NCI-H69 (cell line): ENCODE results near the gene MN1.
"Not testable (repeated sequence)": the region's sequence is repeated elsewhere in the genome, so short reads cannot be mapped to it uniquely, and the experiment has no call there.

Experiments
- DNase-seq: peaks from one replicate; lab custom pipeline; 2025; lab: John Stamatoyannopoulos, UW

The MN1 gene

DNA sequence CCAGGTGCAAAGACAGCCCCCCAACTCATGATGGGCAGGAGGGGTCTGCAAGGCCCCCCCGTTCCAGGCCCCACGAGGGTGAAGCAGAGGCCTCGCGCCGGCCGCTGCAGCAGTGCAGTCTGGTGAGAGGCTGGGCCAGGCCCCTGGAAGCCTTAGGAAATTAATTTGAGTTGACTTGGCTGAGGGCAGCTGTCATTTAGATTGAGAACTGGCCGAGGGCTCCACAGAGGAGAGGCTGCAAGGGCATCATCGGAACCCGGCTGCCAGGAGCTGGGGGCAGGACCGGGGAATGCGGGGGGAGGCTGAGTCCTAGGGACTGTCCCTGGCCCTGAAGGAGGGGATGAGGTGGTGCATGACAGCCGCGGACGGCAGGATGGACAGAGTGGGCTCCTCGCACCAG is 39.9 kb downstream of the MN1 start:
- no peak for DNase-seq

GRCh38 chr22:27761000-27761399 is 40.6 kb downstream of the MN1 start:
- DNase-seq = no peak

GRCh38 chr22:27760474-27760873 is 41.1 kb downstream of the MN1 start:
- no peak for DNase-seq

GRCh38 chr22:27757928-27758525 is 43.5 kb downstream of the MN1 start:
- no peak for DNase-seq

DNA sequence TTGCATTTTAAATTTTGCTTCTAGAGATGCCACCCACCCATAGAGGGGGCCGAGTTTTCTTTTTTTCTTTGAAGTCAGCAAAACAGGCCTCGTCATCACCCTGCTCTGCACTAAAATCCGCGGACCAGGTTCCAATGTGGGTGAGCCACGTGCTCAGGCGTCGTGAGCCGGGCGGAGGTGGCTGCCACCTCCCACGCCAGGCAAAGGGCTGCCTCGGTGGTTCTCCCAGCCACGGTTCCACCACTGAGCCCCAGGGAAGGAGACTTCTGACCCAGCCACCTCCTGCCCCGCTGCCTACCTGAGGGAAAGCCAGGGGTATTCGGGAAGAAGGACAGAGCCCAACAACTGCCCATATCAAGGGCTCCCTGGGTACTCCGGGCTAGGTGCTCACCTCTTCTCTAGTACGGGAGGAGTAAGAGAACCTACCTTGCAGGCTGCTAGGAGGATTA is 45.3 kb downstream of the MN1 start:
- DNase-seq = no peak

DNA sequence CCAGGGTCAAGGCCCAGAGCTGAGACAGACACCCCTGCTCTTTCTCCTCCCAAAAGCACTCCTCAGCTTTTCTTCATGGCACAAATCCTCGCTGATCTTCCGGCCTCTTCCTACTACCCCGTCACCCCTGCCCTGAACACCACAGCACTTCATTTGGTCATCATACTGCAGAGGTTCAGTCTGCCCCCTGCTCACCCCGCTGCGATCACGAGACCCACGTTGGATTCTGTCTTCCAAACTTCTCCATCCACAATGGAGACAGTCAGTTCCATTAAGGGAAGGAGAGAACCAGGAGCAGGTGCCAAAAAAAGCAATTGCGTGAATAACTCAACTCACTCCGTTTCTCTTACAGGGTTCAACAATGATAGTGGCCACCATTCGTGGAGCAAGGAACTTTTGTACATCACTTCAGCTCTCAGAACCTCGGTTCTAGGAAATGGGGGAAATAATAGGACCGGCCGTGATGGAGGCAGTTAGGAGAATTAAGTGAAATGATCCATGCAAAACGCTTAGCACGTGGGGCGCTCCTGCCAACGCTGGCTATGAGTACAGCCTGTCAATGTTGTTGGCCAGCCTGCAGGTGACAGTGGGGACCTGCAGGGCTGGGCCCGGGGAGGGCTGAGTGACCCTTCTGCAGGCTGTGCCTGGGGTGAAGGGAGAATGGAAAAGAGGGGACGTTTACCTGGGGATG is 45.9 kb downstream of the MN1 start:
- DNase-seq = peak; percentile 41

- DNase-seq = no peak
Measured at GRCh38 chr22:27754888-27755480, 46.6 kb downstream of the MN1 start.

- peak; percentile 77 for DNase-seq
Measured at GRCh38 chr22:27754247-27754887, 47.2 kb downstream of the MN1 start.

GRCh38 chr22:27752771-27753170 is 48.8 kb downstream of the MN1 start:
- DNase-seq = no peak

DNA sequence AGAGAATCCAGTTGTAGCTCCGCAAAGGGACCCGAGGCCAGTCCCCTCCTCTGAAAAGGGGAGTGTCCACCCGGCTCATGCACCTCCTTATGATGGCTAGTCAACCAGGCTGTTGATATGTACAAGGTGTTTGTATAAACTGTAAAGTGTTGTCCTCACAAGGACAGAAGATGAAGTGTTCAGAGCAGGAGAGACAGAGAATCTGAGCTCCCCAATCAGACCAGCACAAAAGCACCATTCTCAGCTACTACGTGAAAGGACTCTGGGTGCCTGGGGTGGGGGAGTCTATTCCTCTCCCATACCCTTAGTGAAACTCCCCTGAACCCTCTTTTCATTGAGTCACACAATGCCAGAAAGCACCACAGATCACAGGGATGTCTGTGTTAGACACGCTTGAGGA is 49.4 kb downstream of the MN1 start:
- DNase-seq = no peak

DNA sequence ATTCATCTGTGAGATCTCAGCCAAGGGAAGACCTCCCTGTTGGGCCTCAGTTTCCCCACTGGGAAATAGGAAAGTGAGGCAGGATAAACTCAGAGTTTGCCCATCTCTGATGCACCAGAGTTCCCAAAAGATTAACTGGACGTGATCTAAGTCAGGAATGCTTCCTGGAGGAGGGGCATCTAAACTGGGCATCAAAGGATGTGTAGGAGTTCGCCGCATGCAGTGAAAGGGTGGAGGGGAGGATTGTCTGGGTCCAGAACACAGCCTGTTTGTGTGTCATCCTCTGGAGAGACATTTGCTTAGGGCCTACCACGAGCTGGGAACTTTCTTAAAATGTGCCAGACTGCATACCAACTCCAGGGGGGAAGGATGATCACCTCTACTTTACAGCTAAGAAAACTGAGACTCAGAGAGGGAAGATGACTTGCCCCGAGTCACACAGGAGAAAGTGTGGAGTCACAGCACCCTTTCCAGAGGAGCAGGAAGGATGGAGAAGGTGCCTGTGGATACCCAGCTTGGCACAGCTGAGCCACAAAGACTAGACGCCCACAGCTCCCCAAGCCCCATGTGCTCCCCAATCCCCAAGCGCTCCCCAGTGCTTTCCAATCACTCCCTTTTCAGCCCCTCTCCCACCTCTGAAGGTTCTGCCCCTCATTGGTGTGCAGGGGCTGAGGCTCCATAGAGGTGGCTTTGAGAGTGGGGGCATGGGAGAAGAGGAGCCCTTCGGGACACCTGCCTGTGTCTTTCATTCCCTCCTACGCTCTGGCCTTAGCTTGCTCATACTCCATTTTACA is 50.1 kb downstream of the MN1 start:
- DNase-seq = no peak

GRCh38 chr22:27750584-27751265 is 50.8 kb downstream of the MN1 start:
- DNase-seq = no peak

GRCh38 chr22:27749597-27750225 is 51.8 kb downstream of the MN1 start:
- DNase-seq = no peak

GRCh38 chr22:27748751-27749191 is 52.8 kb downstream of the MN1 start:
- peak; percentile 28 for DNase-seq

DNA sequence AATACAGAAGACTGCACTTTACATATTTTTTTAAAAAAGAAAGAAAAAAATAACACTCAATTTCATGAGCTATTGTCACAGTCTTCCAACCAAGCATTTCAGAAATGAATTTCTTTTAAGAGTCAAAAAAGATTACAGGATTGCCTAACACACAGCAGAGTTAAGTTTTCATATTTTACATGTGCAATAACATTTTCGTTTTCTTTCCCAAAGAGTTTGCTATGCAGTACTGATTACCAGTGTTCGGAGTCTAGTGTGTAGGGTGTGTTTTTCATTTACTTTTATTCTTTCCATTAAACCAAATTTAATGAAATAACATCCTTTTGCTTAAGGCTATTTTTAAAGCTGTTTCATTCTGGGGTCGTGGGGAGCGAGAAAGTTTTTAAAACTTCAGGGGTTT is 53.2 kb downstream of the MN1 start:
- DNase-seq = no peak

DNA sequence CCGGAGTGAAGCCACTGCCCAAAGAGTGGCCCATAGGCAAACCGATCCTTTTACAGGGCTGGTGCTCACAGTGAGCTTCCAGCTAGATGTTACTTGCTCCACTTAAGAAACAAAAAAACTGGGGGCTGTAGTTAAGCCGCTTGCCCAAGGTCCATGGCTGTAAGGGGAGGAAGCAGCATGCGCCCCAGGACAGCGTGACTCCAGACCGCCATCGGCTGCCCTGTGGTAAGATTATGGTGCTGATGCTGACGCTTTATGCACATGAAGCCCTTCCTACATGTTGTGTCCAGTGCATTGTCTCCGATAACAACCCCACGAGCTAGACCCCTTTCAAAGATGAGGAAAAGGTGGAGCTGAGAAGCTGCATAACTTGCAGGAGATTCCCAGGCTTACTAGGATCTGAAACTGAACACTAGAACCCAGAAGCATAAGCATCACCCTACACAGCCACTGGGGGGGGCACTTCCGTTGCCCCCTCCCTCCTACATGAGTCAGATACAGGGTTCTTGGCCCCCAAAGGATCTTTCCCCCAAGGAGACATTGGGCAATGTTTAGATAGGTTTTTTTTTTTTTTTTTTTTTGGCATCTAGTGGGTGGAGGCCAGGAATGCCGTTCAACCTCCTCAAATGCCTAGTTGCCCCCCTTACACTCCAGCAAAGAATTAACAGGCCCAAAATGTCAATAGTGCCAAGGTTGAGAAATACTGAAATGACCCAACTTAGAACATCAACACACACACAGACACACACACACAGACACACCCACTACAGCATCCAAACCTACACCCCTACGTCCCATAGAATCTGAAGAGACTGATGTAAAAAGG is 53.9 kb downstream of the MN1 start:
- no peak for DNase-seq

DNA sequence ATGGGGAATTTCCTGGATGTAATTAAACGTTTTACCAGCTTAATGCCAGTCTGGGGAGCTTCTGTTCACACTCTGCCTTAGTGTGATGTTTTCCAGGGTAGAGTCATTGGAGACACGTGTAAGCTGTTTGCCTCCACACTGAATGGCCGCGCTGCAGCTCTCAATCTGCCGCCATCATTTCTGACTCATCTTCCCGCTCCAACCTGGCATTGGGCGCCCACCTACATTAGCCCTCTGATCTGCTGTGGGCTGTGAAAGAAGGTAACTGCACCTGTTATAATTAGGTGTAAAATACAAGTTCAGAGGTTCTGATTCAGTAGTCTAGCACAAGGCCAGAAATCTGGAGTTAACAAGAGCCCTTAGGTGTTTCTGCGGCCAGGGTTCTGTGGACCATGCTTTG is 54.6 kb downstream of the MN1 start:
- no peak for DNase-seq

DNA sequence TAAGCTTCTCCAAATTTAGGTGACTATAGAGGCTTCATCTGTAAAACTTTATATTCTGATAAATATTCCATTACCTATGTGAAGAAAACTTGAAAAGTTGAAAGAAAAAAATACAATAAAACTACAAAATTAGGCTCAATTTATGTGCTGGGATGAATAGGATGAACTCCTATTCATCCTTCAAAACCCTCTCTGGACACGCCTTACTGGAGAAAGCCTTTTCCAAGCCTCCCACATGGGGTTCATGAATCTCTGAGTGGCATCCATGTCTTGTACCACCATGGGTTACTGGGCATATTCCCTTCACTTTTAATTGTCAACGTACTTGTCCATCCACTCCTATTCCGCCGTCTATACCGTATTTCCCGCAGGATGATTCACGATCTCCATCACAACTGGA is 55.7 kb downstream of the MN1 start:
- no peak for DNase-seq

DNA sequence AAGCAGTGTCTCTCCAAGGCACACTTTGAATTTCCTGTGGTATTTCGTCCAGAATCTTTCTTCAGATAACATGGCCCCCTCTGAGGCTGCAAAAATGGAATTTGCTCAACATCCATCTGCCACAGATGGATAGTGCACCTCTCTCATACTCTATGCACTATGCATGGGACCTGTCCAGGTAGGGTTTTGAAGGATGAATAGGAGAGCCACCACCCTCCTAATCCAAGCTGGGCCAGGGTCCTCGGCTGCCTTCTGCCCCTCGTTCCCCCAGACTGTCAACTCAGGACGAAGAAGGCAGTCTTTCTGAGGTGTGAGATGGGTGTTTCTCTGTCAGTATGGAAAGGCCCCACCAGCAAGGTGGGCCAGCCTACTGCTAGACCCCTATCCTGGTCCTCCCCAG is 56.4 kb downstream of the MN1 start:
- no peak for DNase-seq

GRCh38 chr22:27744078-27744477 is 57.5 kb downstream of the MN1 start:
- DNase-seq = not testable (repeated sequence)
